IMR-90 (cell line): ENCODE results near the gene SPNS1. TPM values are rescaled to one million over a fixed set of nuclear protein-coding genes. Genes with fewer than 3 reads are reported as not detected.

ENCODE experiments used
- ATAC-seq: fragments of 200-7000 bp; cut with Tn5 transposase; 2 replicates; pipeline ENCODE4 v1.9.1; 2020; ENCODE audit warnings: low read depth, mild to moderate bottlenecking, moderate library complexity
- BruUV-seq: library from RNA; stranded (reverse); fragments of 400-500 nt; replicated peaks from 2 replicates; lab custom pipeline; 2021; lab: Mats Ljungman, UMichigan
- CTCF ChIA-PET: fragments of 300-600 bp; formaldehyde crosslinking; extraction: SDS; loops from one replicate; lab custom pipeline; 2021; ENCODE audit warnings: antibody characterized with exemption; lab: Yijun Ruan, JAX
- POLR2A ChIA-PET: fragments of 300-600 bp; sonication (Branson Sonifier 250); formaldehyde crosslinking; loops from one replicate; lab custom pipeline; 2022; ENCODE audit warnings: antibody characterized with exemption; ENCODE audit not compliant: unreplicated experiment; lab: Charles Lee
- DNase-seq: peaks from one replicate; pipeline ENCODE4 v3.0.0; 2013
- H2AFZ ChIP-seq: replicated peaks from 2 replicates; pipeline ENCODE3; 2013; ENCODE audit warnings: low read length, mild to moderate bottlenecking; ENCODE audit not compliant: poor library complexity
- H2AK5ac ChIP-seq: 2 replicates; pipeline ENCODE4 v1.6.1; 2013; ENCODE audit warnings: low read depth, low read length, inconsistent platforms
- H2AK9ac ChIP-seq: replicated peaks from 2 replicates; pipeline ENCODE3; 2013; ENCODE audit warnings: mild to moderate bottlenecking, low read depth, low read length, moderate library complexity; ENCODE audit not compliant: poor library complexity
- H2BK120ac ChIP-seq: 2 replicates; pipeline ENCODE4 v1.6.1; 2013; ENCODE audit warnings: low read depth, low read length, inconsistent platforms
- H2BK15ac ChIP-seq: 3 replicates; pipeline ENCODE4 v1.6.1; 2013; ENCODE audit warnings: low read depth, low read length, inconsistent platforms
- H2BK20ac ChIP-seq: 2 replicates; pipeline ENCODE4 v1.6.1; 2013; ENCODE audit warnings: low read depth, mild to moderate bottlenecking, inconsistent platforms, low read length, moderate library complexity
- H2BK5ac ChIP-seq: 2 replicates; pipeline ENCODE4 v1.6.1; 2013; ENCODE audit warnings: mild to moderate bottlenecking, low read depth, low read length, inconsistent platforms; ENCODE audit not compliant: poor library complexity, severe bottlenecking
- H3K14ac ChIP-seq: replicated peaks from 2 replicates; pipeline ENCODE4 v1.6.1; 2013; ENCODE audit warnings: low read depth, low read length, inconsistent platforms
- H3K18ac ChIP-seq: 2 replicates; pipeline ENCODE4 v1.6.1; 2013; ENCODE audit warnings: low read depth, low read length, control low read depth
- H3K23ac ChIP-seq: 2 replicates; pipeline ENCODE4 v1.6.1; 2013; ENCODE audit warnings: low read depth, low read length, inconsistent platforms
- H3K27ac ChIP-seq: 2 replicates; pipeline ENCODE4 v1.5.1; 2013; ENCODE audit warnings: mild to moderate bottlenecking, control low read depth, low read length; ENCODE audit not compliant: insufficient read depth
- H3K27me3 ChIP-seq: 2 replicates; pipeline ENCODE4 v1.6.1; 2013; ENCODE audit warnings: low read length; ENCODE audit not compliant: control insufficient read depth, insufficient read depth
- H3K36me3 ChIP-seq: 2 replicates; pipeline ENCODE4 v1.6.1; 2013; ENCODE audit warnings: low read length, mixed read lengths; ENCODE audit not compliant: control insufficient read depth, insufficient read depth
- H3K4ac ChIP-seq: 2 replicates; pipeline ENCODE4 v1.6.1; 2013; ENCODE audit warnings: low read depth, low read length, inconsistent platforms
- H3K4me1 ChIP-seq: 2 replicates; pipeline ENCODE4 v1.6.1; 2013; ENCODE audit warnings: low read length, mixed read lengths; ENCODE audit not compliant: control insufficient read depth, insufficient read depth
- H3K4me2 ChIP-seq: 2 replicates; pipeline ENCODE4 v1.6.1; 2013; ENCODE audit warnings: low read depth, mild to moderate bottlenecking, control low read depth, low read length, moderate library complexity
- H3K4me3 ChIP-seq: 2 replicates; pipeline ENCODE4 v1.5.1; 2013; ENCODE audit warnings: low read depth, mild to moderate bottlenecking, control low read depth, low read length, moderate library complexity; ENCODE audit not compliant: insufficient read depth
- H3K56ac ChIP-seq: 2 replicates; pipeline ENCODE4 v1.6.1; 2013; ENCODE audit warnings: low read length, inconsistent platforms; ENCODE audit not compliant: insufficient read depth; ENCODE audit errors: extremely low read depth
- H3K79me1 ChIP-seq, 2 experiments: 2 replicates each; pipeline ENCODE4 v1.6.1; 2013; ENCODE audit warnings: low read length in 2 of 2, inconsistent platforms in 1 of 2, low read depth in 1 of 2
- H3K9ac ChIP-seq: 2 replicates; pipeline ENCODE4 v1.6.1; 2013; ENCODE audit warnings: low read depth, low read length, control low read depth
- H3K9me1 ChIP-seq: 2 replicates; pipeline ENCODE4 v1.6.1; 2013; ENCODE audit warnings: low read length, inconsistent platforms; ENCODE audit not compliant: insufficient read depth
- H3K9me3 ChIP-seq: 2 replicates; pipeline ENCODE4 v1.6.1; 2013; ENCODE audit warnings: low read length; ENCODE audit not compliant: control insufficient read depth, insufficient read depth
- H4K20me1 ChIP-seq: 2 replicates; pipeline ENCODE4 v1.6.1; 2013; ENCODE audit warnings: low read length, inconsistent platforms; ENCODE audit not compliant: insufficient read depth
- H4K5ac ChIP-seq: 2 replicates; pipeline ENCODE4 v1.6.1; 2013; ENCODE audit warnings: mild to moderate bottlenecking, low read depth, low read length, control low read depth
- H4K8ac ChIP-seq, 2 experiments: 2 replicates each; pipeline ENCODE4 v1.6.1; 2013; ENCODE audit warnings: low read depth in 2 of 2, low read length in 2 of 2, control low read depth in 1 of 2, inconsistent platforms in 1 of 2
- H4K91ac ChIP-seq: 2 replicates; pipeline ENCODE4 v1.6.1; 2013; ENCODE audit warnings: low read depth, low read length, inconsistent platforms; ENCODE audit not compliant: insufficient read depth
- CEBPB ChIP-seq: IDR thresholded peaks from 2 replicates; pipeline ENCODE4 v1.6.1; 2012; ENCODE audit warnings: low read depth, low read length, improper control_type of control experiment
- RFX5 ChIP-seq: IDR thresholded peaks from 2 replicates; pipeline ENCODE4 v1.8.0; 2012; ENCODE audit warnings: low read depth, mild to moderate bottlenecking, low read length, moderate library complexity
- WGBS, 2 experiments: methylation state at CpG; one replicate each; pipeline versions ENCODE4 v1.1.5 to v1.1.7; 2013; ENCODE audit warnings: missing lambda C conversion rate in 2 of 2; ENCODE audit not compliant: insufficient read length in 1 of 2; ENCODE audit errors: extremely low coverage in 2 of 2; 5-methylcytosine and 5-hydroxymethylcytosine counted together
- dilution Hi-C: fragments of 300-500 bp; cut with HindIII; formaldehyde crosslinking; loops from one replicate; pipeline ENCODE4 v1.14.3; 2018; ENCODE audit warnings: low sequenced_read_pairs; ENCODE audit not compliant: unreplicated experiment
- in situ Hi-C: fragments of 300-500 bp; cut with MboI; formaldehyde crosslinking; loops from 3 replicates; pipeline ENCODE4 v1.14.3; 2019; ENCODE audit warnings: low sequenced_read_pairs, inconsistent platforms, mixed read lengths
- intact Hi-C: fragments of 100-400 bp; cut with micrococcal nuclease; formaldehyde crosslinking; loops from 2 replicates; pipeline ENCODE4 v1.10.0; 2022
- polyA plus RNA-seq, 3 experiments: library from polyadenylated mRNA; depleted of rRNA; stranded (reverse); fragments of >200 nt; gene quantifications; 2 replicates each; pipeline ENCODE4 v1.2.3, GENCODE V29; 2012; ENCODE audit warnings: low replicate concordance in 1 of 3
- total RNA-seq: library from RNA; depleted of rRNA; stranded (reverse); fragments of >200 nt; gene quantifications from 2 replicates; pipeline ENCODE4 v1.2.3, GENCODE V29; 2012

Gene SPNS1
- total and polyA plus RNA-seq, 2 of the 4 experiments (the other 2 are of a cell fraction) = 4.7 to 37.3 TPM

DNA sequence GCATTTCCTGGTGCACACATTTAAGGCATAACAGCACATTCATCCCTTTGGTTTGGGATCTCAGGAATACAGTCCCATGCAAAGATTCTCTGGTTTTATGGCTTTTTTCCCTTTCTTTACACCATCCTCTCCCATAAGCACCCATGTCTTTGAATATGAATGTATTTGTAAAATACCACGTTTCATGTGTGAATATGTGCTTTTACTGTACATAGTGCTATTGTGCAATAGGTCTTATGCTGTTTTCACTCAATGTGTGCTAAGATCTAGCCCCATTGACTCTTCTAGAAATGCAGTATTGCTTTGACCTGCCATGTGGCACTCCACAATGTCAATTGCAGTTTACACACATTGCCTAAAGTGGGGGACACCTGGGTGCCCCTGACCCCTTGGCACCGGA lies 10.1 kb upstream of the SPNS1 start:
- TF ChIP-seq CEBPB (peak; percentile 90), RFX5 (no peak)
- Histone ChIP-seq H3K18ac (no peak overlapping the region), H4K8ac (no peak overlapping the region), H3K4me3 (no peak overlapping the region), H3K79me1 (peaks cover 5 to 7% of the 10 kb centered on the region in 2 experiments; a peak in 3 of 4 replicates), H3K4me1 (no peaks in the 10 kb centered on the region), H3K4ac (no peak overlapping the region), H2BK120ac (no peak overlapping the region), H2BK15ac (no peak overlapping the region), H2BK5ac (no peak overlapping the region), H3K36me3 (peaks cover 32% of the 10 kb centered on the region), H3K9me1 (no peaks in the 10 kb centered on the region), H2AK5ac (no peak overlapping the region), H3K56ac (no peak overlapping the region), H3K23ac (no peak overlapping the region), H3K9ac (no peak overlapping the region), H3K27ac (no peak overlapping the region), H2AK9ac (no peak overlapping the region), H3K14ac (no peak overlapping the region), H2BK20ac (no peak overlapping the region), H3K4me2 (no peak overlapping the region), H2AFZ (no peak overlapping the region), H4K20me1 (no peaks in the 10 kb centered on the region; the same call in 1 of the 2 replicates), H4K5ac (no peak overlapping the region), H3K9me3 (no peaks in the 10 kb centered on the region), H4K91ac (no peak overlapping the region), H3K27me3 (no peaks in the 10 kb centered on the region)
- no peak for ATAC-seq
- CTCF ChIA-PET = no interaction called here
- DNase-seq = no peak
- dilution Hi-C loops = no loop called here
- 100% methylated on average over 1 of the region's 2 CpGs; no CpG with 5 or more reads in 1 of the 2 experiments for WGBS, 2 experiments
- intact Hi-C loops = no loop called here
- POLR2A ChIA-PET = no interaction called here
- BruUV-seq = no TSS peak
- in situ Hi-C loops = loop anchor here (25.0 kb wide), 1 partner anchor 298 kb away; no protein-coding TSS in a partner anchor
